HG02798 (cell line): Measurements from ENCODE around the gene B4GAT1.
"Not testable (repeated sequence)": the region's sequence is repeated elsewhere in the genome, so short reads cannot be mapped to it uniquely, and the experiment has no call there.

Experiments used
- ATAC-seq: cut with Tn5 transposase; IDR thresholded peaks from one replicate; pipeline ENCODE4 v1.9.1; 2021; ENCODE audit warnings: mild to moderate bottlenecking; ENCODE audit not compliant: unreplicated experiment, poor library complexity

The B4GAT1 gene

DNA sequence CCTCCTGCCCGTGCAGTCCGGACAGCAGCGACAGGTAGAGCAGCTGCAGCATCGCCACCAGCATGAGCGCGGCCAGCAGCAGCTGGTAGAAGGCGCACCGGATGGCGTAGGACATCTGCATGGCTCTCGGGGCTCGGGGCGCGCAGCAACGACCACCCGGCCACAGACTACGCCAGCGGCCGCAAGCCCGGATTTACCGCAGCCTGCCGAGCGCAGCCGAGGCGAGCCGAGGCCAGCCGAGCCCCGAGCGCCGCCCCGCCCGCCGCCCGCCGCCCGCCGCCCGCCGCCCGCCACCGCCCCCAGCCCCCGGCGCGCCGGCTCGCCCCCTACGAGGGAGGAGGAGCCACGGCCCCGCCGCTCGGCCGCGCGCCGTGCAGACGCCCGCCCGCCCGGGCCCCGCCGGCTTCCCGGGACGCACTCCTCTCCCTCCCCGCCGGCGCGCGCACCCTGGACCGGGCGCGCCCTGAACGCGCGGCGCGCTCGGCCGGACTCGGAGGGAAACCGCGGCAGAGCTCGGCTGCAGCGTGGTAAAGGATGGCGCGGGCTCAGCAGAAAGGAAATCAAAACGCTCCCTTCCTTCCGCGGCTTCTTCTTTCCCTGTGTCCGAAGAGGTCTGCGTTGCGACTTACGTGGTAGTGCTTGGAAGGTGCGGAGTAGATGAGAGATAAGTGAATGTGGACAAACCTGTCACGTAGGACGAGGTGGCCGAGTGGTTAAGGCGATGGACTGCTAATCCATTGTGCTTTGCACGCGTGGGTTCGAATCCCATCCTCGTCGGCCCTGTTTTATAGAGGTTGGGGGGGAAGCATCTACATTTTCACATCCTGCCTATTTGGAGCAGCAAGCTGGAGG is at the start of gene B4GAT1:
Gene B4GAT1, minus strand, starts transcription at position 205 of the 852 bp plus-strand sequence. Its CDS starts 84 bp downstream, at position 121.
- ATAC-seq: peak; percentile 50

DNA sequence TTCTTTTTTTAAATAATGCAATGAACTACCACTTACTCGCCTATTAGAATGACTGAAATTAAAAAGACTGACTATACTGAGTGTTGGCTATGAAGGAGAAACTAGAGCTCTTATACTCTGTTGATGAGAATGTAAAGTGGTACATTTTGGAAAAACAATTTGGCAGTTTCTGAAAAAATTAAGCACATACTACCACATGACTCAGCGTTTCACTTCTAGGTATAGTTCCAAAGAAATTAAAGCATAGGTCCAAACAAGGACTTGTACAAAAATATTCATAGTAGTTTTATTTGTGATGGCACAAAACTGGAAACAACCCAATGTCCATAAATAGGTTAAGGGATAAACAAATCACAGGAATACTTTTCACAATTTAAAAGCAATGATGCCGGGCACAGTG is 46.5 kb upstream of the B4GAT1 start:
- no peak for ATAC-seq

DNA sequence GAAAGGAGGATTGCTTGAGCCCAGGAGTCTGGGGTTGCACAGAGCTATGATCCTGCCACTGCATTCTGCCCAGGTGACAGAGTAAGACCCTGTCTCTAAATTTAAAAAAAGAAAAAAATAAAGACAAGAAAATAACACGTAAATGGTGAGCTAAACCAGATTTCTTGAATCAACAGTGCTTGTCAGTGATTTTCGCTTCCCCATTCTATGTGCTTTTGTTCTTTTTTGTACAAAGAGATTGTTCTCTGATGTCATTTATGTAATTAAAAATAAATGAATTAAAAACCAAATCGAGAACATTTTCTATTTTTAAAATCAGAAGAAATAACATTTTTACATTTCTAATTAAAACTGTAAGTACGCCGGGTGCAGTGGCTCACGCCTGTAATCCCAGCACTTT is 43.9 kb upstream of the B4GAT1 start:
- no peak for ATAC-seq

DNA sequence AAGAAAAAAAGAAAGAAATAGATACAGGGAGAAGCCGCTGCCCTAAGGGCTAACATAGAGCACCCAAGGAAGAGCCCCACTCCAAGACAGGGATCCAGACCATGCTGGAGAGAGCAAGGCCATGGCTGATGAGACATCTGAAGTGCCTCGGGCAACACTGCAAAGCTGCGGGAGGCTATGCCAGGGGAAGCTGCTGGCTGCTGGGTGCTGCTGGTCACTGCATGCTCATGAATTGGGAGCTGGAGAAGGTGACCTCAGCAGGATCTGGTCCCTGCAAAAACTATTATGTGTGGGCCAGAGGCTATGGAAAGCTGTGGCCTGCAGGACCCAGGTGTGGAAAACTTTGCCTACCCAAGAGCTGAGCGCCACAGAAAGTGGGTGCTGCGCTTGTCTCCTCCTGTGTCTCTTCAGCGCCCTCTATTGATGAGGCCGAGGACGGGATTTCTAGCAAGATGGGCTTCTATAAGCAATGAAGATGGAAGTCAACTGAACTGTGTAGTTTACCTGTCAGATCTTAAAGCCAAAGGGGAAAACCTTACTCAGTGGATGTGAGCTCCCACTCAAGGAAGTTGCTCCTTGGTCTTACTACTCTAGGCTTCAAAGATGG is 41.5 kb upstream of the B4GAT1 start:
- no peak for ATAC-seq

DNA sequence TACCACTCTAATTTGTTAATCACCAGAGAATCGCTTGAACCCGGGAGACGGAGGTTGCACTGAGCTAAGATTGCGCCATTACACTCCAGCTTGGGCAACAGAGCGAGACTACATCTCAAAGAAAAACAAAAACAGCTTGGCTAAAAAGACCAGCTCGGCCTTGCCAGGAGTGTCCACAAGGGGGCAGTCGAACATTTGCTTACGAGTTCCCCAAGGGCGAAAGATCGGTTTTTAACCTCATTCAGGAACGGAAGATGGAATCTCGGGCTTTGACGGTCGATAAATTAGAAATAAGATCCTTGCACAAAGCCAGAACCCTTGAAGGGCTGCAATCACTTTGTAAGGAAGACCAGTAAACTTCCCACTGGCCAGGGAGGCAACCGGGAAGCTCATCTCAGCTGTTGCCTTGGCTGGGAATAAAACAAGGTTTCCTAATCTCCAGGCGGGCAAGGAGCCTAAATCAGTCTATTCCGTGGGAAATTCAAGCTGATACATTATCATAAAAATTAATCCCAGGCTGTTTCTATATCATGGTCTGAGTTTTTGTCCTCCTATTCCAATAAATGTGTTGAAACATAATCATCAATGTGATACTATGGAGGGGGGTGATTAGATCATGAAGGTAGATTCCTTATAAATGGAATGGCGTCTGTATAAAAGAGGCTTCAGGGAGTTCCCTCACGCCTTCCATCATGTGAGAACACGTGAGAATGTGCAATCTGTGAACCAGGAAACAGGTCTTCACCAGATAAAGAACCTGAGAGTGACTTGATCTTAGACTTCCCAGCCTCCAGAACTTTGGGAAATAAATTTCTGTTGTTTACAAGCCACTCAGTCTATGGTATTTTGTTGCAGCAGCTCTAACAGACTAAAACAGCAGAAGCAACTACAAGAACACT is 39.0 kb upstream of the B4GAT1 start:
- no peak for ATAC-seq

DNA sequence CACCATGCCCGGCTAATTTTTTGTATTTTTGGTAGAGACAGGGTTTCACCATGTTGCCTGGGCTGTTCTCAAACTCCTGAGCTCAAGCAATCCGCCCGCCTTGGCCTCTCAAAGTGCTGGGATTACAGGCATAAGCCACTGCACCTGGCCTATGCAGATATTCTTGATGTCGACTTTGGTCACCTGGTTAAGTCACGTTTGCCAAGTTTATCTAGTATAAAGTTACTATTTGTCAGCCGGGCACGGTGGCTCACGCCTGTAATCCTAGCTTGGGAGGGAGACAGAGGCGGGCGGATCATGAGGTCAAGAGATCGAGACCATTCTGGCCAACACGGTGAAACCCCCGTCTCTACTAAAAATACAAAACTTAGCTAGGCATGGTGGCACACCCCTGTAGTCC is 36.9 kb upstream of the B4GAT1 start:
- ATAC-seq: not testable (repeated sequence)

DNA sequence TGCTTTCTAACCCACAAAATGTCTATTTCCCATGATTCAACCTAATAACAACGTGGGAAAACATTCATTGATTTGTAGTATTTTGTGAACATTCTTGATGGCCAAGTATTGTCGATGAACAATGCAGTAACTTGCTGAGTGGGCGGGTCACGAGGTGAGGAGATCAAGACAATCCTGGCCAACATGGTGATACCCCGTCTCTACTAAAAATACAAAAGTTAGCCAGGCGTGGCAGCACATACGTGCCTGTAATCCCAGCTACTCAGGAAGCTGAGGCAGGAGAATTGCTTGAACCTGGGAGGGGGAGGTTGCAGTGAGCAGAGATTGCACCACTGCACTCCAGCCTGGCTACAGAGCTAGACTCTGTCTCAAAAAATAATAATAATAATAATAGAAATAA is 32.8 kb upstream of the B4GAT1 start:
- not testable (repeated sequence) for ATAC-seq

DNA sequence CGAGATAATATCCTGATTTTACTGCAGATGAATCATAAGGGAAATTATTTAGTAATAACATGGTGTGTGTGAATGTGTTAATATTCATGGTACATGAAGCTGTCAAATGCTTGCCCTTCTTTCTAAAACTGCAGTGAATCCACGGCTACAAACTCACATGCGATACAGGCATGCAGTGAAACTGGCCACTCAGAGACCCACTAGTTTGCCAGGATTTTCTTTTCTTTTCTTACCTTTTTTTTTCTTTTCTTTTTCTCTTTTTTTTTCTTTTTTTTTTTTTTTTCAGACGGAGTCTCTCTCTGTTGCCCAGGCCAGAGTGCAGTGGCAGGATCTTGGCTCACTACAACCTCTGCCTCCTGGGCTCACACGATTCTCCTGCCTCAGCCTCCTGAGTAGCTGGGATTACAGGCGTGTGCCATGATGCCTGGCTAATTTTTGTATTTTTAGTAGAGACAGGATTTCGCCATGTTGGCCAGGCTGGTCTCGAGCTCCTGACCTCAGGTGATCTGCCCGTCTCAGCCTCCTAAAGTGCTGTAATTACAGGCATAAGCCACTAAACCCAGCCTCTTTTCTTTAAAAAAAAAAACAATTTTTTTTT is 26.4 kb upstream of the B4GAT1 start:
- not testable (repeated sequence) for ATAC-seq

DNA sequence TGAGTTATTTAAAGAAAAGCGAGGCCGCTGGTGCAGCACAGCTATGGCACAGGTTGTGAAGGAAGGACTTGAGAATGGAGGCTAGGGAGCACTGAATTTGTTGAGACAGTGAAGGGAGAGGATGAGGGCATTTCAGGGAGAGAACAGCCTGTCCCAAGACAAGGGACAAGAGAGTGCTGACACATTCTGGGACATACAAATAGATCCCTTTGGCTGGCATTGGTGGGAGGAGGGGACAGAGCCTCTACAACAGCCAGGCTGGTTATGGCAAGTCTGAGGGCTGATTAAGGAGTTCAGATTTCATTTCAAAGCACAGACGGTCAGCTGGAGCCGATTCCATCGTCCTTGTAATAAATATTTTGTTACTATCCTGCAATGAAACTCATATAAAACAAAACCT is 25.8 kb upstream of the B4GAT1 start:
- ATAC-seq: no peak

DNA sequence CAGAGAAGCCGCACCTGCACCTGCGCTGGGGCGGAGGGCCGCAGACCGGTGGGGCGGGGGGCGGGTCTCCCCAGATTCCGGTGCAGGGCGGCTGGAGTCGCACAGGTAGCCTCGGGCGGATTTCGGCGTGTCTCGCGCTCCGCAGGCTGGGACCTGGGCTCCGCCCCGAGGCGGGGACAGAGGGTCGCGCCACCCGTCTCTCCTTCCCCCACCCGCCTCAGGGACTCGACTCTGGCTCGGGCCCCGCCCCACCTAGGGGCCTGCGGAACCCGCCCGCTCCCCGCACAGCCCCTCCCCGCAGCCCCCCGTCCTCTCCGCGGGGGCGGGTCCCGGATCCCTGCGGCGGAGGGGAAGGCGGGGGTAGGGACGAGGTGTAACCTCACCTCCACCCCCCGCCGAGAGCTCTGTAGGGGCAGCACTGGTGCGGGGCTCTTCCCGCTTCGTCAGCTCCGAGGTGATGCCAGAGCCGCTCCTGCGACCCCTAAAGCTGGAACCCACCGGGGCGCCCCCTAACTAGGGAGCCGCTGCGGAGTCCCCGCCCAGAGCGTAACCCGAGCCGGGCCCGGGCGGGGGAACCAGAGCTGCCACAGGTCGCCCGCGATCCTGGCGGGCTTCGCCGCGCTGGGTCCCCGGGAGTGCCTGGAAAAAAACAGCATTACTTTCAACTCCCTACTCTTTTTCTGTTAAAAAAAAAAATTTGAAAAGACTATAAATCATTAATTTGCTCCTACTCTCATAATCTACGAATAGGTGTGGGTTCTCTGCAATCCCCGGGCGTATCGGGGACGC is 24.4 kb upstream of the B4GAT1 start, which contains the start of gene SLC29A2:
Gene SLC29A2, minus strand, starts transcription at position 134 of the 789 bp plus-strand sequence. CDS start 169 bp downstream, outside the sequence.
- ATAC-seq: peak; percentile 73

DNA sequence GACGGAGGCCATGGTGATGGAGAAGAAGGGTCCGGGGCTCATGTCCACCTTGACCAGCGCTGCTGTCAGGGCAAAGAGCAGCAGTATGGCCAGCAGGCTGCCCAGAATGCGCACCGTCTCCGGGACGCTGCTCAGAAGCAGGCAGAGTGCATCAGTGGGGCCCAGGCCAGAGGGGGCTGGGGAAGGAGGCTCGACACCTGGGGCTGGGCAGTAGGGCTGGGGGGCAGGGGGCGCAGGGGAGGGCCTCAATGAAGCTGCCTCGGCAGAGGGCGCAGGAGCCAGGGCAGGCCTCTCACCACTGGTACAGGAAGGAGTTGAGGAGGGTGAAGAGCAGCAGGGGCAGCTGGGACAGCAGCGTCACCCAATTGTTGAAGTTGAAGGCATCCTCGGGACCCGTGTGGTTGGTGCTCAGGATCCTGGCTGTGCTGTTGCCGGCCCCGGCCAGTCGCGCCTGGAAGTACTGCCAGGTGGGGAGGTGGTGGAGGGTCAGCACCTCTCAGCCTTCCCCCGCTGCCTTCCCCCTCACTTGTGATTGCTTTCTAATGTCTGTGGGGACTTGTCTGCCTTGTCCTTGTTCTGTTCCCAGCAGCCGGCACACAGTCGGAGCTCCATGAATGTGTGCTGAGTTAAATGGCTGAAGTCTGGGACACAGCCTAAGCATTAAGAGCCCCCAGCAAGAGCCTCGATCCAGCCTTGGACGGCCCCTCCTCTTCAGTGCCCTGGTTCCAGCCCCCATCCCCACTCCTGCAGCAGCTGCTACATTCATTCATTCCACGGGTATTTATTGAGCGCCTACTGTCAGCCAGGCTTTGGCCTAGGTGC is 21.9 kb upstream of the B4GAT1 start:
- ATAC-seq: no peak

DNA sequence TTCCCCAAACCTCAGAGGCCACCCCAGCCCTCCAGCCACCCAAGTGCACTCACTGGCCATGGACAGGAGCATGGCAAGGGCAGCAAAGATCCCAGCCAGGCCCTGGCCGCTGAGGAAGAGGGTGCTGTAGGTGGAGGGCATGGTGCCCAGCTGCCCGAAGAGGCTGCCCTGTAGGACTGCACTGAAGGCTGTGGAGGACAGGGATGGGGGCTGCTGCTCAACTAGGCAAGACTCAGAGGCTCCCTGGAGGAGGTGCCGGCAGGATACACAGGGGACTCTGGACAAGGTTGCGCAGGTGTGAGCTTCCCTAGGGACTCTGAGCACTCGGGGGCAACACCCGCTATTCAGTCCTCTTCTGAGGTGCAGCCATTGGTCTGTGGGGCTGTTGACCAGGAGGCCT is 21.1 kb upstream of the B4GAT1 start:
- no peak for ATAC-seq

DNA sequence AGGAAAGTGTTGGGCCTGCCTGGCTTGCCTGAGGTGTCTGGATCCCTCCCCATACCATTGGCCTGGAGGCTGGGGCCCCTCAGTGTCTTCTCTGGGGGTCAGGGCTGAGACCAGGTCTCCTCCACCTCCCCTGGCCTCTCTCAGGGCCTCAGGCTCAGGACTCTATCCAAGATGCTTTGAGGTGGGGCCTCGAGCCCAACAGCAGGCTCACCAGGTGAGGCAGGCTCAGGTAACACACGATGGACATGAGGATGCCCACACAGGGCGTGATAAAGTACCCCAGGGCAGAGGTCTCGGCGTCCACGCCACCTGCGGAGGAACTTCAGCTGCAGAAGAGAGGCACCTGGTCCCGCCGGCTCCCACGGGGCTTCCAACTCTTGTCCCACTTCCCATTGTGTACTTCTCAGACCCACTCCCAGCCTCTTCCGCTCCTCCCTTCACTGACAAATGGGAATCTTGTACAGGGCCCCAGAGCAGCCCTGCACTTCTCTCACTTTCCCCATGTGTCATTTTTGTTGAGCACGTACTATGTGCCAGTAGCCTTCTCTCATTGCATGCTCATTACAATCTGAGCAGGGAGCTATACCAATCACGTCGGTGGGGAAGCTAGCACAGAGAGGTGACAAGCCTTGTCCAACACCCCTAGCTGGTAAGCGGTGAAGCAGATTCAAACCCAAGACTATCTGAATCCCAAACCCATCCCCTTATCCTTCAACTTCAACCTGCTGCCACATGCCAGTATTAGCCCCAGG is 20.3 kb upstream of the B4GAT1 start:
- no peak for ATAC-seq

DNA sequence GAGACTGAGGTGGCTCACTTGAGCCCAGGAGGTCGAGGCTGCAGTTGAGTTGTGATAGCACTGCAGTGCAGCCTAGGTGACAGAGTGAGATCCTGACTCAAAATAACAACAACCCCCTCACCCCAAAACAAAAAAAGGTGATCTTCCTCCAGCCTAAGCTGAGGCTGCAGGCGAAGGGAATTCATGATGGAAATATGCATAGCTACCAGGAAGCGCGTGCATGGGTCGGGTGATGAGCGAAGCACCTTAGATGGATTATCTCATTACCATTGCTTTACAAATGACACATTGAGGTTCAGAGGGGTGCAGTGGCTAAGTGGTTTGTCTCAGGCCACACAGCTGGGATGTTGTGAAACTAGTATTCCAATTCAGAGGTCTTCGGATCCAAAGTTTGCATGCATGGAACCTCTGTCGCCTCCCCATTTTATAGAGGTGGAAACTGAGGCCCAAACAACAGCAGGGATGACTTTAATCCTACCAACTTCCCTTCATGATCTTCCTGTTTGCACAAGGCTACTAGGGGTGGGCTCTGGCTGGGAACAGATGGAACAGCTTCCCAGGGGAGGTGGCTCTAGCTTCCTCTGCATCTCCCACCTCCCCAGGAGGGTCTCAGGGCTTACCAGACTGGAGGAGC is 19.5 kb upstream of the B4GAT1 start:
- no peak for ATAC-seq

DNA sequence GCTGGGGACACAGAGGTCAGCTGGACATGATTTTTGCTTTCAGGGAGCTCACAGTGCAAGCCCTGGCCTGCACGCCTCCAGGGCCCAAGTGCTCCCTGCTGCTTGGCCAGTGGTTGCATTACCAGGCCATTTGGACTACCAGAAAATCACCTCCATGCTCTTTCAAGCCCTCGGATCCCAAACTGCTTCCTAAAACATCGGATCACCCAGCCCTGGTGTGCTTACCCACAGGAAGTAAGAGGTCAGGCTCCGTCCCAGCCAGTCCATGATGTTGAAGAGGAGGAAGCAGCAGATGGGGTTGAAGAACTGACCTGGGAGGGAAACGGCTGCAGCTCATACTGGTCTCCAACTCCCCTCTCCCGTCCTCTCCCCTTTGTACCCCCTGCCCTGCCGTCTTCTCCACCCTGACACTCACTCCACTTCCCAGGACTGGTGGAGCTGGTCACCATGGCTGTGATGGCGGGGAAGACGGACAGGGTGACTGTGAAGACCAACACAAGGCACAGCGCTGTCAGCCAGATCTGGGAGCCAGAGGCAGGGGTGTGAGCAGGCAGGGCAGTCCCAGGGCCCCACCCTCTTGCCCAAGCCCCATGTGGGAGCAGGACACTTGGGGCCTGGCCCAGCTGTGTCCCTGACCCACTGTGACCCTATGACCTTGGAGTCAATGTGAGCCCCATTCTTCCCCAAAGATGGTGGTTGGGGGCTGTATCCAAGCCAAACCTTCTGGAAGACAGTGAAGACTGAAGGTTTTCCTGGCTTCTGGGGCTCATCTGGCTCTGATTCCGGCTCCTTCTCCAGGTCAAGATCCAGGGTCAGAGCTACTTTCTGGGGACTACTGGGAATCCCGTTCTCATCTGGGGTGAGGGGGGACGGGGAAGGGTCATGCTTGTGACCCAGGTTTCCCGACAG is 18.5 kb upstream of the B4GAT1 start:
- no peak for ATAC-seq

DNA sequence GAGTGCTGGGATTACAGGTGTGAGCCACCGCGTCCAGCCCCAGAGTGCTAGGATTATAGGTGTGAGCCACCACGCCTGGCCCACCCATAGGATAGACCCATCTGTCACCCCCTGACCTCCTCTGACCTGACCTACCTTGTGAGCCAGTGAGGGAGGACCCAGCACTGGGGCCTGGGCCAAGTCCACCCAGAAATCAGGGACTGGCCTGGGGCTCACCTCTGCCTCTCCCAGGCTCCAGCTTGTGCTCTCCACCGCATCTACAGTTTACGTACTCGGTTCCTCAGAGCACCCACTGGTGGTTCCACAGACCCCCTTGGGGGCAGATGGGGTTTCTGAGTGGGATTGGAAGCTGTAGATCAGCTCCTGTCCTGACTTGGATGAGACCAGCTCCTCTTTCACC is 17.7 kb upstream of the B4GAT1 start:
- no peak for ATAC-seq
